22Rv1 (cell line): ENCODE measurements around the gene NEURL4.

Source experiments
- ZFX ChIP-seq: fragments of 450-650 bp; IDR thresholded peaks from 2 replicates; pipeline ENCODE4 v1.6.1; 2017; ENCODE audit warnings: antibody characterized with exemption, borderline replicate concordance
- TF ChIP-seq, protein P1 (sequence below): fragments of 450-650 bp; IDR thresholded peaks from 2 replicates; pipeline ENCODE4 v1.5.1; 2017; ENCODE audit warnings: mild to moderate bottlenecking

- TF ChIP-seq, protein P1, sequence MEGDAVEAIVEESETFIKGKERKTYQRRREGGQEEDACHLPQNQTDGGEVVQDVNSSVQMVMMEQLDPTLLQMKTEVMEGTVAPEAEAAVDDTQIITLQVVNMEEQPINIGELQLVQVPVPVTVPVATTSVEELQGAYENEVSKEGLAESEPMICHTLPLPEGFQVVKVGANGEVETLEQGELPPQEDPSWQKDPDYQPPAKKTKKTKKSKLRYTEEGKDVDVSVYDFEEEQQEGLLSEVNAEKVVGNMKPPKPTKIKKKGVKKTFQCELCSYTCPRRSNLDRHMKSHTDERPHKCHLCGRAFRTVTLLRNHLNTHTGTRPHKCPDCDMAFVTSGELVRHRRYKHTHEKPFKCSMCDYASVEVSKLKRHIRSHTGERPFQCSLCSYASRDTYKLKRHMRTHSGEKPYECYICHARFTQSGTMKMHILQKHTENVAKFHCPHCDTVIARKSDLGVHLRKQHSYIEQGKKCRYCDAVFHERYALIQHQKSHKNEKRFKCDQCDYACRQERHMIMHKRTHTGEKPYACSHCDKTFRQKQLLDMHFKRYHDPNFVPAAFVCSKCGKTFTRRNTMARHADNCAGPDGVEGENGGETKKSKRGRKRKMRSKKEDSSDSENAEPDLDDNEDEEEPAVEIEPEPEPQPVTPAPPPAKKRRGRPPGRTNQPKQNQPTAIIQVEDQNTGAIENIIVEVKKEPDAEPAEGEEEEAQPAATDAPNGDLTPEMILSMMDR = no peak
- TF ChIP-seq ZFX = no peak
Observed at GRCh38 chr17:7363311-7363710, 34.2 kb upstream of the NEURL4 start.
